ENCODE results near the gene UGT2B11. TPM values are rescaled to one million over a fixed set of nuclear protein-coding genes. Genes with fewer than 3 reads are reported as not detected.
"Not testable (repeated sequence)": the region's sequence is repeated elsewhere in the genome, so short reads cannot be mapped to it uniquely, and the experiment has no call there.

Gene UGT2B11
- total RNA-seq, 1 donor from 2014 or later: not detected

GRCh38 chr4:69239092-69239491 lies 24.5 kb upstream of the UGT2B11 start:
- no peak for DNase-seq (ENCODE audit: extremely low spot score, unreplicated experiment)
- Mint-ChIP-seq H3K27ac (ENCODE audit: unreplicated experiment) (no peak overlapping the region), H3K4me3 (ENCODE audit: unreplicated experiment) (no peak overlapping the region), H3K4me1 (ENCODE audit: unreplicated experiment) (no peaks in the 10 kb centered on the region), H3K9me3 (ENCODE audit: unreplicated experiment) (no peaks in the 10 kb centered on the region), H3K36me3 (ENCODE audit: unreplicated experiment) (no peaks in the 10 kb centered on the region), H3K27me3 (ENCODE audit: unreplicated experiment) (no peaks in the 10 kb centered on the region)
- TF ChIP-seq, protein P1, sequence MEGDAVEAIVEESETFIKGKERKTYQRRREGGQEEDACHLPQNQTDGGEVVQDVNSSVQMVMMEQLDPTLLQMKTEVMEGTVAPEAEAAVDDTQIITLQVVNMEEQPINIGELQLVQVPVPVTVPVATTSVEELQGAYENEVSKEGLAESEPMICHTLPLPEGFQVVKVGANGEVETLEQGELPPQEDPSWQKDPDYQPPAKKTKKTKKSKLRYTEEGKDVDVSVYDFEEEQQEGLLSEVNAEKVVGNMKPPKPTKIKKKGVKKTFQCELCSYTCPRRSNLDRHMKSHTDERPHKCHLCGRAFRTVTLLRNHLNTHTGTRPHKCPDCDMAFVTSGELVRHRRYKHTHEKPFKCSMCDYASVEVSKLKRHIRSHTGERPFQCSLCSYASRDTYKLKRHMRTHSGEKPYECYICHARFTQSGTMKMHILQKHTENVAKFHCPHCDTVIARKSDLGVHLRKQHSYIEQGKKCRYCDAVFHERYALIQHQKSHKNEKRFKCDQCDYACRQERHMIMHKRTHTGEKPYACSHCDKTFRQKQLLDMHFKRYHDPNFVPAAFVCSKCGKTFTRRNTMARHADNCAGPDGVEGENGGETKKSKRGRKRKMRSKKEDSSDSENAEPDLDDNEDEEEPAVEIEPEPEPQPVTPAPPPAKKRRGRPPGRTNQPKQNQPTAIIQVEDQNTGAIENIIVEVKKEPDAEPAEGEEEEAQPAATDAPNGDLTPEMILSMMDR (IDR thresholded peaks at IDR 0.05): no peak

DNA sequence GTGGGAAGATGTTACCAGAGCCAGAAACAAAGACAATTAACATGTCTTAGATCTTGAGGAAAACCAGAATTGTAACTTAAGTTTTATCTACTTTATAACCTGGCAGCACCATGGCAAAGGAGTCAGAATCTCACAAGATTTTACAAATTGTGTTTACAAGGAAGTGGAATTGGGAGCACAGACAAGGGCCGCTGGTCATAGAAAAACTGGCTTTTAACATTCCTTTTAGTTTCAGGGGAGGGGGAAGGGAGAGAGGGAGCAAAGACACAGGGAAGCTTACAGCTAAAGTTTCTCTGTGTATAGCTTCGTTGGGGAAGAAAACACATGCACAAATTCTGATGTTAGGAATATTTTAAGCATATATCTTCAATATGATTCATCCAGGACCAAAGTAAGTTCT lies 10.3 kb upstream of the UGT2B11 start:
- Mint-ChIP-seq H3K9me3 (ENCODE audit: unreplicated experiment) (no peaks in the 10 kb centered on the region), H3K27ac (ENCODE audit: unreplicated experiment) (no peak overlapping the region), H3K36me3 (ENCODE audit: unreplicated experiment) (no peaks in the 10 kb centered on the region), H3K4me1 (ENCODE audit: unreplicated experiment) (no peaks in the 10 kb centered on the region), H3K4me3 (ENCODE audit: unreplicated experiment) (no peak overlapping the region), H3K27me3 (ENCODE audit: unreplicated experiment) (no peaks in the 10 kb centered on the region)
- DNase-seq (ENCODE audit: extremely low spot score, unreplicated experiment): no peak
- TF ChIP-seq, protein P1 (IDR thresholded peaks at IDR 0.05): no peak

DNA sequence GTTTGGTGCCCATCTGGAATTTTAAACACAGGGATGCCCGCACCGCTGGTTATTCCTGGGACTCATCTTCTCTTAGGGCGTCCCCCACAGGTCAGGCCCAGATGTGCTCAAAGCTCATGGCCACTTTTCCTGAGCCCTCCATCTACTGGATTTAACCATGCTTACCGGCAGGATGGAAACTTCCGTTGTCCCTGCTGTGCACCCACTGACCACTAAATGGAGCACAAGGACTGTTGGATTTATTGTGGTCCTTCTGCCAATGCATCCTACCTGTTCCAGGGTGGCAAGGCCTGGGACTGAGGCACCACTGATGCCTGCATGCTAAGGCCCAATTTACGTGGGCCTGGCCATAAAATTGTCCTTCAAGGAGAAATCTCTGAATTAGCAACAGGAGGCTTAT lies 8.7 kb upstream of the UGT2B11 start:
- H3K27ac Mint-ChIP-seq (ENCODE audit: unreplicated experiment); H3K4me1 Mint-ChIP-seq (ENCODE audit: unreplicated experiment): not testable (repeated sequence)

DNA sequence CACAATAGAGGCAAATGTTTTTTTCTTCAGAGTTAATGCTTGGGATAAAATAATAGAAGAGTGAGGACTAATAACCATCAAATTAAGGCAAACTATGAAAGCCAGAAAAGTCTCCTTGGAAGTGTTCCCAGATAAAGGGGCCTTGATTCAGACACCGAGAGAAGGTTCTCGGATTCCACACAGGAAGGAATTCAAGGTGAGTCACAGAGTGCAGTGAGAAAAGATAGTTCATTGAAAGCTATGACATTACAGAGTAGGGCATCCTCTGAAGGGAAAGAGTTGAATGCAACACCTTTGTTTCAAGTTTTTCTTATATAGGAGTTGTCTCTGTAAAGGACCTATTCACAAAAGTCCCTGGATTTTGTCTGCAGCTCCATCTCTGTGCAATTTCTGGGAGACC lies 3.9 kb upstream of the UGT2B11 start:
- H3K4me3 Mint-ChIP-seq (ENCODE audit: unreplicated experiment); H3K27ac Mint-ChIP-seq (ENCODE audit: unreplicated experiment): not testable (repeated sequence)

More for the DNA sequence above, 8.7 kb upstream of the UGT2B11 start:
- H3K9me3 Mint-ChIP-seq (ENCODE audit: unreplicated experiment); H3K36me3 Mint-ChIP-seq (ENCODE audit: unreplicated experiment); H3K4me3 Mint-ChIP-seq (ENCODE audit: unreplicated experiment); DNase-seq (ENCODE audit: extremely low spot score, unreplicated experiment); H3K27me3 Mint-ChIP-seq (ENCODE audit: unreplicated experiment): not testable (repeated sequence)

GRCh38 chr4:69210911-69211310 lies 3.6 kb downstream of the UGT2B11 start:
- Mint-ChIP-seq H3K9me3 (ENCODE audit: unreplicated experiment) (no peaks in the 10 kb centered on the region), H3K4me1 (ENCODE audit: unreplicated experiment) (no peaks in the 10 kb centered on the region), H3K27ac (ENCODE audit: unreplicated experiment) (no peak overlapping the region), H3K27me3 (ENCODE audit: unreplicated experiment) (no peaks in the 10 kb centered on the region), H3K4me3 (ENCODE audit: unreplicated experiment) (no peak overlapping the region), H3K36me3 (ENCODE audit: unreplicated experiment) (no peaks in the 10 kb centered on the region)
- DNase-seq (ENCODE audit: extremely low spot score, unreplicated experiment): no peak
- TF ChIP-seq, protein P1 (IDR thresholded peaks at IDR 0.05): no peak

More for the DNA sequence above, 3.9 kb upstream of the UGT2B11 start:
- not testable (repeated sequence) for DNase-seq (ENCODE audit: extremely low spot score, unreplicated experiment); H3K27me3 Mint-ChIP-seq (ENCODE audit: unreplicated experiment); H3K4me1 Mint-ChIP-seq (ENCODE audit: unreplicated experiment); H3K9me3 Mint-ChIP-seq (ENCODE audit: unreplicated experiment); H3K36me3 Mint-ChIP-seq (ENCODE audit: unreplicated experiment)

DNA sequence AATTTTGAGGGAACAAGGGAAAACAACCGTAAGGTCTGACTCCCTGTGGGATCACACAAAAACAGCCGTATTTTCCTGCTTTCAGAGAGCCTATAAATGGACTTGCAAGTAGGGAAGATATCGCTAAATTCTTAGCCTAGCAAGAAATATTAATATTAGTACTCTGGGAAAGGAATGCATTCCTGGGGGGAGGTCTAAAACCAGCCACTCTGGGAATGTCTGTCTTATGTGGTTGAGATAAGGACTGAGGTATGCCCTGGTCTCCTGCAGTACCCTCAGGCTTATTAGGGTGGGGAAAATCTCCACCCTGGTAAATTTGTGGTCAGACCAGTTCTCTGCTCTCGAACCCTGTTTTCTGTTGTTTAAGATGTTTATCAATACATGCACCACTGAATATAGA lies 16.0 kb downstream of the UGT2B11 start:
- not testable (repeated sequence) for H3K4me3 Mint-ChIP-seq (ENCODE audit: unreplicated experiment); H3K27ac Mint-ChIP-seq (ENCODE audit: unreplicated experiment); H3K36me3 Mint-ChIP-seq (ENCODE audit: unreplicated experiment); H3K9me3 Mint-ChIP-seq (ENCODE audit: unreplicated experiment); H3K27me3 Mint-ChIP-seq (ENCODE audit: unreplicated experiment); DNase-seq (ENCODE audit: extremely low spot score, unreplicated experiment); H3K4me1 Mint-ChIP-seq (ENCODE audit: unreplicated experiment)
